AG20443 (cell line): ENCODE results near the gene IQCN.

Experiments used
- DNase-seq: peaks from one replicate; pipeline ENCODE4 v3.0.0; 2012; ENCODE audit warnings: low spot score, mixed read lengths

The IQCN gene

GRCh38 chr19:18306888-18307260 lies 32.6 kb upstream of the IQCN start:
- DNase-seq: no peak

DNA sequence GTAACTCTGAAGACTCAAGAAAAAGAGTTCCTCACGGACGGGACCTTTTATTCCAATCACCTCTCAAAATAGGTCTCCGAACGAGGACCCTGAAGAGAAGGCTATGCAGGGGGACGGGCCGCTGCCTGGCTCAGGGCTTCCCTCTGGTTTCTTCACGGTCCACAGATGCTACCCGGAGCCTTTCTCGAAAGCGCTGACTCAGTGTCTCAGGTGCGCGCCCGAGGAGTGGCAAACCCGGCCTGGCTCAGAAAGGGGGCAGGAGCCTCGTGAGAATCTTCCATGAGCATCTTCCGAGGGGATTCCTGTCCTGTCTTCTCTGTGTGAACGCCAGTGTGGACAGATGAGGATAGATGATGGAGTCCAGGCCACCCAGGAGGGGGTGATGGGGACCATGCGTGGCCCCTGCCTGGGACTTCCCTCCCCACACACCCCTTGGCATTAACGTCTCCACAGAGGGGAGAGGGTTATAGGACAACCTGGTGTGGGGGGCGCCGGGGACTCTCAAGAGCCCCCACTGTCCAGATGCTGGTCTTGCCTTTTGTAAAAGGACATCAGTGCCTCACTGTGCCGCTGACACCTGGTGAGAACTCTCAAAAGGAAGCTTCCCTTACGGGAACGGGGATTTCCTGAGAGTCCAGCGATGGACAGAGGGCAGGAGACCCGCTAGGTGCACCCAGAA lies 32.1 kb upstream of the IQCN start:
- no peak for DNase-seq

DNA sequence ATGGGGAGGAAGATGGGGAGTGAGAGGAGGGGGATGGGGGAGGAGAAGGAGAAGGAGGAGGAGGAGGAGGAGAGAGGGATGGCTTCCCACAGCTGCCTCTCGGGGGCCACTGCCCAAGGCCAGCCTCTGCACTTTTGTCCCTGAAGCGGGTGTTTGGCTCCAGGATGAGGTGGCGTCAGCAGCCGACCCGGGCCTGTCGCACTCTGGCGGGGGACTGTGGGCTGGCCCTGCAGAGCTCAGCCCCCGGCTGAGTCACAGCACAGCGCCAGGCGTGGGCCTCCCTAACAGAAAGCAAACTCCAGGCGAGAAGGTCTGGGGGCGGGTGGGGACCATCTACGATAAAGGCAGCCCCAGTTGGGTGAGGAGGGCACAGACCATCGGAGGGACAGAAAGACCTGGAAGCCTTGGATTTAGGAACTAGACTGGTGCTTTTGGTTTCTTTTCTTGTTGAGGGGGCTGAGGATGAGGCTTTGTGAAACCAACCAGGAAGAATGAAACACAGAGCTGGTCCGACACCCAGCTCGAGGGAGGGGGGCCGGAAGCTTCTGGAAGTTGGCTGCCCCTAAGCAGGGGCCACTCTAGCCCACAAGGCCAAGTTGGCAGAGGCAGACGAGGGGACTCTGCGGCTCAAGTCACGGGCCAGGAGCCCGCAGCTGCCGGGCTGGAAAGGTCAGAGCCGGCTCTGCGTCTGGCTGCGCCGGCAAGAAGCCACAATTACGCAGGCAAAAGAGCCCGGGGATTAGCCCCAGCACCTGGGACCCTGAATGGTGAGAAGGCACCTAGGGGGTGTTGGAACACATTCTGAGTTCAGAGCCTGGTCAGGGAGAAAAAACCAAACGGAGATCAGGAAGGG lies 30.4 kb upstream of the IQCN start:
- peak; percentile 94 for DNase-seq

GRCh38 chr19:18304208-18304457 lies 29.9 kb upstream of the IQCN start:
- no peak for DNase-seq

- no peak for DNase-seq
Observed at GRCh38 chr19:18301718-18302111, 27.5 kb upstream of the IQCN start.

GRCh38 chr19:18300930-18301717 lies 26.9 kb upstream of the IQCN start:
- DNase-seq: peak; percentile 89

DNA sequence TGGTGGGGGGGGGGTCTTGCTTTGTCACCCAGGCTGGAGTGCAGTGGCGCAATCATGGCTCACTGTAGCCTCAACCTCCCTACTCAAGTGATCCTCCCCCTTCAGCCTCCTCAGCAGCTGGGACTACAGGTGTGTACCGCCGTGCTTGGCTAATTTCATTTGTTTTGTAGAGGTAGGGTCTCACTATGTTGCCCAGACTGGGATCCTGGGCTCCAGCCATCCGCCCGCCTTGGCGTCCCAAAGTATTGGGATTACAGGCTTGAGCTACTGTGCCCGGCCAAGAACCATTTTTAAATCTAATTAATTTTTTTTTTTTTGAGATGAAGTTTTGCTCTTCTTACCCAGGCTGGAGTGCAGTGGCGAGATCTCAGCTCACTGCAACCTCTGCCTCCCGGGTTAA lies 25.4 kb upstream of the IQCN start:
- DNase-seq: no peak

- no peak for DNase-seq
Observed at GRCh38 chr19:18298601-18299000, 24.3 kb upstream of the IQCN start.

DNA sequence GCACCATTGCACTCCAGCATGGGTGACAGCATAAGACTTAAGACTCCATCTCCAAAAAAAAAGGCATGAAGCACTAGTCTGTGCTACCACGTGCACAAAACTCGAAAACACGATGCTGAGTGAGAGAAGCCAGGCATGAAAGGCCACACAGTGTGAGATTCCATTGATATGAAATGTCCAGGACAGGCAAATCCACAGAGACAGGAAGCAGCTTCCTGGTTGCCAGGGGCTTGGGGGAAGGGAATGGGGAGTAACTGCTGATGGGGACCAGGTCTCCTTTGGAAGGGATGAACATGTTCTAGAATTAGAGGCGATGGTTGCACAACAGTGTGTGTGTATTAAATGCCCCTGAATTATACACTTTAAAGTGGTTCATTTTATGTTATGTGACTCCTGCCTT lies 23.1 kb upstream of the IQCN start:
- no peak for DNase-seq

GRCh38 chr19:18295034-18295451 lies 20.8 kb upstream of the IQCN start:
- no peak for DNase-seq

DNA sequence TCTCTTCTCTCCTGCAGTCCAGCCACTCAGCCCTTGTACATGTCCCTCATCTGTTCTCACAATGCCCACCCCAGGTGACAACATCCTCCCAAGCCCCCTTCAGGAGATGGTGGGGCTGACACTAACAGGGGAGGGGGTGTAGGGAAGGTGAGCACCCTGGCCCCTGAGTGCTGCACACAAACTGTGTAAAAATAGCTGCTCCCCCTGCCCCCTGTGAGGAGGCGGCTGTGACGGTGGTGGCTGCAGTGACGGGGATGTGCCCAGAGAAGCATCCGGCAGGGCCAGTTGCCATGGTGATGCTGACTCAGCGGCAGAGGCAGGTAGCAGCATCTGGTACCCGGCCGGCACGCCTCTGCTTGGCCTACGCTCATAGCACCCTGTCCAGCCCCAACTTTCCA lies 20.2 kb upstream of the IQCN start:
- DNase-seq: no peak

GRCh38 chr19:18293642-18294466 lies 19.6 kb upstream of the IQCN start:
- DNase-seq: no peak

DNA sequence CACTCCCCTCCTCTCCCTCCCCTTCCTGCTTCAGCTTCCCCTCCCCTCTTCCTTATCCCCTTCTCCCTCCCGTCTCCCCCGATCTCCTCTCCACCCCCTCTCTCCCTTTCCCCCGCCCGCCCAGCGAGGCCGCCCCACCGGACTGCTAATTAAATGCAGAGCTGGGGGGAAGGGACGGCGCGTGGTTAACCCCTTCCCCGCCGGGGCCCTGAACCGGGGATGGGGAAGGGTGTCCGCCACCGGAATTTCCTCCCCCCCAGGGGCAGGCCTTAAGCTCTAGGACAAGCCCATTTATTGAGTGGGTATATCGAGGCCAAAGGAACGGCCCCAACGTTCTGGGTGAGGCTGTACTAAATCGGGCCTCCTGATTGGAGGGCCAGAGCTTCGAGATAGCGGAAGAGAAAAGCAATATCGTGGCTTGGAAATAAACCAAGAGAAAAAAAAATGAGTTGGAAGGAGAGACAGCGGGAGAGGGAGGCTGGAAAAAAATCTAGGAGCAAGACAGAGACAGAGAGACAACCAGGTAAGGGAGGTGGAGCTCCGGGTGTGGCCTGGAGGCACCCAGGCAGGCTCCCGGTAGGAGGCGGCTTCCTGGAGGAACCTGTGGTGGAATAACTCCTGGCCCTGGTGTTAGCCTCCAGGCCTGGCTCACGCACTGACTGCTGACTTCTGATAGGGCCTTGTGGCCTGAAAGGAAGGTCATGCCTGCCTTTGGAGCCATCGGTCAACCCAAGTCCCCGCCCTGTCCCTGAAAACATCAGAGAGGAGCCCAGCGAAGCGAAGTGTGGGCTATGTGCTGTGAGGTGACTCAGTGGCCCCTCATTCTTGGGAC lies 18.8 kb upstream of the IQCN start:
- DNase-seq: peak; percentile 72

GRCh38 chr19:18292462-18292809 lies 18.2 kb upstream of the IQCN start:
- DNase-seq: no peak

DNA sequence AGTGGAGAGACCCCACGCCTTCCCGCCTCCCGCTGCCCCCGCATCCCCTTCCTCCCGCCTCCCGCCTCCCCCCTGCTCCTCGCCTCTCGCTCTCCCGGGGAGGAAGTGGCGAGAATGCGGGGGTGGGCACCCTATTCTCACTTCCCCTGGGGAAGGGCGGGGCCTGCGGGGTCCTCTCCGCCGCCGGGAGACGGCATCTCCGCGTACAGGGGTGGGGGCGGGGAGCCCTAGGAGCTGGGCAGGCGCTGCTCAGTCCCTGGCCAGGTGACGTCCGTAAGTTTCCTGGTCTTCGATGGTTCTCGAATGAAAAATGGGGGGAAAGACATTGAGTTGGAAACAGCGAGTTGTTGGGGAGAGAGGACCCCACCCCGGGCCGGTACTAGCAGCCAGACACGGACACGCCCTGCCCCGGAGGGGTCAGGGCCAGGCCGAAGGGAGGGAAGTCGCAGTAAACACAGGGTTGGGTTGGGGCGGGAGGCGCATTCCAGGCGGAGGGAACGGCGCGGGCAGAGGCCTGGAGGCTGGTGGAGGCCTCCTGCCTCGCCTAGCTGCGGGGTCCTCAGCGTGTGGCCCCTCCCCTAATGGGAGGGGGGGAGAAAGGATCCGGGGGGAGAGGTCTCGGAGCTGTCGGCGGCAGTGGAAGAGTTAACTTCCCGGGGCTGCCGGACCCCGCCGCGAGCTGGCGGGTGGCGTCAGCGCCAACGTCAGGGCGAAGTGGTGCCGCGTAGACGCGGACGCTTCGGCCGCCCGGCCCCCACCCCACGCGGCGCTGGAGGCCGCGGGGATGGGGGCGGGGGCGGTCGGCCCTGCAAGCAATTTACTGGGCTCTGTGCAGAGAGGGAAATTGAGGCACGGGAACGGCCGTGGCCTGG lies 17.6 kb upstream of the IQCN start:
- peak; percentile 81 for DNase-seq

- DNase-seq: no peak
Observed at GRCh38 chr19:18291019-18291524, 16.8 kb upstream of the IQCN start.

DNA sequence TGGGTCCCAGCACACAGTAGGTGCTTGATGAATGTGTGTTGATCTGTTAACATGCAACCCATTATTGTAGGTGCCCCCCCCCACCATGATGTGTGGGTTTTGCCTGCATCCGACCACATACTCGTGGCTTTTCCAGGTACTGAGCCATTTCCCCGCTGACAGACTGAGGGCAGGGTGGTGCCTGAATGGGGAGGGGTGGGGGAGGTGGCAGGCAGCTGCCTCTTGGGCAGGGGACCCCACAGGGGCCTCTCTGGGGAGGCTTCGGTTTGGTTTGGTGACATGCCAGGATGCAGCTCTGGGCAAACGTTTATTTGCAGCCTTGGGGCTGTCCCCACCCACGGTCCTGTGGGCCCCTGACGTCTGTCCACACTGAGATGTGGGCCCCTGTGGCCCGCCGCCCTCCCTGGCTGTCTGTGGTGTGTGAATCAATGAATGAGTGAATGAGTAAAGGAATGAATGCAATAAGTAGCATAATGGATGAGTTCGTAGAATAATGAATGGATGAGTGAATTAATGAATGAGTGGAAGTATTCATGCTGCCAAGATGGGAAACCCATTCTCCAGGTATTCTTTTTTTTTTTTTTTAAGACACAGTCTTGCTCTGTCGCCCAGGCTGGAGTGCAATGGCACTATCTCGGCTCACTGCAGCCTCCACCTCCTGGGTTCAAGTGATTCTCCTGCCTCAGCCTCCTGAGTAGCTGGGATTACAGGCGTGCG lies 16.2 kb upstream of the IQCN start:
- DNase-seq: no peak

DNA sequence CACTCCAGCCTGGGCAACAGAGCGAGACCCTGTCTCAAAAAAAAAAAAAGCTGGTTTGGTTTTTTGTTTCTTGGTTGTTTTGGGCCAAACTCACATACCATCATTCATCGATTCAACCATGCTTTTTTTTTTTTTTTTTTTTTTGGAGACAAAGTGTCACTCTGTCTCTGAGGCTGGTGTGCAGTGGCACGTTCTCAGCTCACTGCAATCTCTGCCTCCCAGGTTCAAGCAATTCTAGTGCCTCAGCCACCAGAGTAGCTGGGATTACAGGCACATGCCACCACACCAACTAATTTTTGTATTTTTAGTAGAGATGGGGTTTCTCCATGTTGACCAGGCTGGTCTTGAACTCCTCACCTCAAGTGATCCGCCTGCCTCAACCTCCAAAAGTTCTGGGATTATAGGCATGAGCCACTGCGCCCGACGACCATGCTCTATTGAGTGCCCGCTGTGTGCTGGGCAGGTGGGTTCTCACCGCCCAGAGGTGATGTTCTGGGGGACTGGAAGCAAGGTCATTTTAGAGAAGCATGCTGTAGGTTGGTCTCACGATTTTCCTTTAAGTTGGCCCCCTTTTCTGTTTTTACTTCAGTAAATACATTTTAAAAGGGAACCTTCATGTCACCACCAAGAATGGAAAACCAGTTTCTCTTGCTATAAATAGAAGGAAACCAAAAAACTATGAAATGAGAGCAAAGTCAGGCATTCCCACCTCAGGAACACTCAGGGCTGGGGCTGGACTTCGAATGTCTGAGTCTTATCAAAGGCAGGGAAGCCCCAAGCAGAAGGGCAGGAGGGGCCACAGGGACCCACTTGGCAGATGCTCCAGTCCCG lies 15.4 kb upstream of the IQCN start:
- no peak for DNase-seq
